Gastrocnemius medialis (tissue), 4 donors: ENCODE measurements around the gene FAM229B. TPM values are rescaled to one million over a fixed set of nuclear protein-coding genes. Genes with fewer than 3 reads are reported as not detected.

Experiments
- ATAC-seq, 2 donors: fragments of 150-250 bp; one replicate each; pipeline ENCODE4 v1.9.1; 2016
- DNase-seq, 2 donors: peaks; one replicate each; pipeline ENCODE4 v3.0.0-alpha.2; 2019
- H3K27ac ChIP-seq, 4 donors: fragments of 200-600 bp; sonication (generic); 1 replicate in 1 of 4; 2 replicates in 3 of 4; pipeline ENCODE4 v1.5.1; 2016 to 2018; ENCODE audit warnings: mild to moderate bottlenecking in 2 of 4, moderate library complexity in 1 of 4
- H3K27me3 ChIP-seq, 3 donors: fragments of 200-600 bp; sonication (generic) in 2 of 3; 1 replicate in 1 of 3; 2 replicates in 2 of 3; pipeline versions ENCODE4 v1.5.1 to v1.6.0; 2016 to 2019; ENCODE audit warnings: mild to moderate bottlenecking in 1 of 3, moderate library complexity in 1 of 3
- H3K36me3 ChIP-seq, 2 donors: fragments of 200-600 bp; sonication (generic) in 1 of 2; one replicate each; pipeline ENCODE4 v1.5.1; 2017 to 2018
- H3K4me1 ChIP-seq, 2 donors: fragments of 200-600 bp; sonication (generic) in 1 of 2; one replicate each; pipeline ENCODE4 v1.5.1; 2016 to 2017; ENCODE audit warnings: mild to moderate bottlenecking in 2 of 2
- H3K4me3 ChIP-seq, 4 donors: fragments of 200-600 bp; sonication (generic) in 3 of 4; 1 replicate in 1 of 4; 2 replicates in 3 of 4; pipeline ENCODE4 v1.5.1; 2016 to 2019; ENCODE audit warnings: mild to moderate bottlenecking in 2 of 4
- H3K9me3 ChIP-seq, 3 donors: fragments of 200-600 bp; sonication (generic) in 2 of 3; 1 replicate in 1 of 3; 2 replicates in 2 of 3; pipeline ENCODE4 v1.5.1; 2016 to 2019
- POLR2A ChIP-seq, 2 donors: fragments of 450-650 bp; IDR thresholded peaks; one replicate each; pipeline ENCODE4 v1.6.1; 2017; ENCODE audit warnings: antibody characterized with exemption in 2 of 2, mild to moderate bottlenecking in 2 of 2, moderate library complexity in 2 of 2
- in situ Hi-C, 4 donors: fragments of 200-750 bp; cut with MboI; loops; one replicate each; pipeline versions ENCODE4 v1.15.0 to v1.8.0; 2017; ENCODE audit warnings: low sequenced_read_pairs in 4 of 4
- intact Hi-C: fragments of 100-400 bp; cut with DNase I; formaldehyde crosslinking; loops from one replicate; pipeline ENCODE4 v1.15.1; 2023; ENCODE audit warnings: low total_unique reads
- total RNA-seq, 4 donors: library from RNA; depleted of rRNA; stranded (reverse); fragments of >200 nt; gene quantifications; one replicate each; pipeline versions ENCODE4 v1.1.0 to v1.2.3, GENCODE V29; 2016
- TF ChIP-seq, protein P1 (sequence below), 5 experiments: fragments of 450-650 bp in 3 of 5; fragments of 200-600 bp in 2 of 5; sonication (generic) in 2 of 5; IDR thresholded peaks in 4 of 5; conservative IDR thresholded peaks in 1 of 5; 1 replicate in 4 of 5; 2 replicates in 1 of 5; pipeline ENCODE4 v1.5.1; 2016 to 2019; ENCODE audit warnings: antibody characterized with exemption in 5 of 5, mild to moderate bottlenecking in 3 of 5, moderate library complexity in 3 of 5

Gene FAM229B
- total RNA-seq, 4 donors from 2014 or later = 0.58 to 3.9 (median 1.1) TPM

DNA sequence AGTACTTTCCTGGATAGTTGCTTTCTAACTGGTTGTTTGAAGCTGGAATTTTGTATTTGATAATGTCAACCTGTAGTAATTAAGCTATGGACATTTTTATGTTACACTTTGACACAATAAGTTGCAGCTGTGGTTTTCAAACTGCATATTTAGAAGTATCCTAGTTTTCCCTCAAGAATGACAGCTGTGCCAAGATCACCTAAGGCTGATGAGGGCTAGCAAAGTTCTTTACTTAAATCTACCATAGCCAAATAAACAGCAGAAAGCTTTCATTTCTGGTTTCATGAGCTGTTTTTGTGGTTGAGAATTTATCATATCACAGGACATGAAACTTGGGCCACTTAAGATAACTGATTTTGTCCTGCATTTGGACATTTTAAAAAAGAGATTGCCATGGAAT, 30.6 kb downstream of the FAM229B start:
- intact Hi-C loops (no loop called here), in situ Hi-C loops (no loop called here)
- H3K27me3 ChIP-seq = no peaks in the 10 kb centered on the region
- ATAC-seq = no peak
- TF ChIP-seq POLR2A (IDR thresholded peaks at IDR 0.05) = no peak
- TF ChIP-seq, protein P1, sequence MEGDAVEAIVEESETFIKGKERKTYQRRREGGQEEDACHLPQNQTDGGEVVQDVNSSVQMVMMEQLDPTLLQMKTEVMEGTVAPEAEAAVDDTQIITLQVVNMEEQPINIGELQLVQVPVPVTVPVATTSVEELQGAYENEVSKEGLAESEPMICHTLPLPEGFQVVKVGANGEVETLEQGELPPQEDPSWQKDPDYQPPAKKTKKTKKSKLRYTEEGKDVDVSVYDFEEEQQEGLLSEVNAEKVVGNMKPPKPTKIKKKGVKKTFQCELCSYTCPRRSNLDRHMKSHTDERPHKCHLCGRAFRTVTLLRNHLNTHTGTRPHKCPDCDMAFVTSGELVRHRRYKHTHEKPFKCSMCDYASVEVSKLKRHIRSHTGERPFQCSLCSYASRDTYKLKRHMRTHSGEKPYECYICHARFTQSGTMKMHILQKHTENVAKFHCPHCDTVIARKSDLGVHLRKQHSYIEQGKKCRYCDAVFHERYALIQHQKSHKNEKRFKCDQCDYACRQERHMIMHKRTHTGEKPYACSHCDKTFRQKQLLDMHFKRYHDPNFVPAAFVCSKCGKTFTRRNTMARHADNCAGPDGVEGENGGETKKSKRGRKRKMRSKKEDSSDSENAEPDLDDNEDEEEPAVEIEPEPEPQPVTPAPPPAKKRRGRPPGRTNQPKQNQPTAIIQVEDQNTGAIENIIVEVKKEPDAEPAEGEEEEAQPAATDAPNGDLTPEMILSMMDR (IDR thresholded peaks at IDR 0.05 in 4 of 5, conservative IDR thresholded peaks at IDR 0.05 in 1 of 5) = no peak
- peaks cover 0 to 5% of the 10 kb centered on the region in 2 donors for H3K36me3 ChIP-seq
- H3K4me1 ChIP-seq = no peaks in the 10 kb centered on the region
- DNase-seq = no peak
- no peak overlapping the region for H3K27ac ChIP-seq
- H3K4me3 ChIP-seq = no peak overlapping the region
- no peaks in the 10 kb centered on the region for H3K9me3 ChIP-seq

DNA sequence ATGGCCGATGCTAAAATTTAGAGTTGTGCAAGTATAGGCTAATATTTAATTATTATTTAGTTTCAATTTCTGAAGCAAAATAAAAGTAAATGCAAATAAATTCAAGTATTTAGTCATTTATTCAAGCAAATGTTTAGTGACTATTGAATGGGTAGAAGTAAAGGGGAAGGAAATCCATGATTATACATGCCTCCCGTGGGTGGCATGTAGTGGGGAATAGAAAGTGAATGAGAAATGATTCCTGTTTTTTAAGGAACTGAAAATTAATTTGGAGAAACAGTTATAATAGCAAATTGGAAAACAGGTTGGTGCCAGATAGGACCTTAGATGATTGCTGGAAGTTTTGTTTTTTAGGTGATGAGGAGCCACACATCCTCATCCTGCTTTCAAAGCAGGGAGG, 35.4 kb downstream of the FAM229B start:
- intact Hi-C loops (no loop called here), in situ Hi-C loops (no loop called here)
- peaks cover 0 to 5% of the 10 kb centered on the region in 2 donors for H3K36me3 ChIP-seq
- H3K4me1 ChIP-seq = no peaks in the 10 kb centered on the region
- H3K9me3 ChIP-seq = no peaks in the 10 kb centered on the region
- no peak for DNase-seq
- no peak overlapping the region for H3K27ac ChIP-seq
- H3K27me3 ChIP-seq = no peaks in the 10 kb centered on the region
- no peak for TF ChIP-seq POLR2A (IDR thresholded peaks at IDR 0.05)
- TF ChIP-seq, protein P1 (IDR thresholded peaks at IDR 0.05 in 4 of 5, conservative IDR thresholded peaks at IDR 0.05 in 1 of 5) = no peak
- ATAC-seq = no peak
- H3K4me3 ChIP-seq = no peak overlapping the region

DNA sequence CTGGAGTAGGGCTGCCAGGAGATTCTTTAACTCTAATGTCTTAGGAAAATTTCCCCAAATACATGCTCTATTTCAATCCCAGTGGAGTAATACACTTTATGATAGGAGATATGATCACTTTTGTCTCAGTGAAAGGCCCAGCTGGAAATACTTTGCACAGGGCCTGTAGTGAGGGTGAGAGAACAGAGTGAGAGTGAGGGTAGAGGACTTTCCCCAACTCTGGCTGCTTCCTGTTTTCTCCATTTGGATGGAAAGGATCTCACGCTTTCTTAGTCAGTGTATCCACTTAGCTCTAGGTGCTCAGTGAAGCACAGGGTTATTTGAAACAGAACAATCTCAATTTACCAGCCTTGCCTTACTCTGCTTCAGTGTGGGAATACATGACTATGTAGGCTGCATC, 36.6 kb downstream of the FAM229B start:
- no peaks in the 10 kb centered on the region for H3K4me1 ChIP-seq
- TF ChIP-seq, protein P1 (IDR thresholded peaks at IDR 0.05 in 4 of 5, conservative IDR thresholded peaks at IDR 0.05 in 1 of 5) = no peak
- no peak for TF ChIP-seq POLR2A (IDR thresholded peaks at IDR 0.05)
- H3K4me3 ChIP-seq = no peak overlapping the region
- H3K27me3 ChIP-seq = no peaks in the 10 kb centered on the region
- peaks cover 0 to 5% of the 10 kb centered on the region in 2 donors for H3K36me3 ChIP-seq
- H3K27ac ChIP-seq = no peak overlapping the region
- DNase-seq (no peak), ATAC-seq (no peak)
- in situ Hi-C loops (no loop called here), intact Hi-C loops (no loop called here)
- no peaks in the 10 kb centered on the region for H3K9me3 ChIP-seq

DNA sequence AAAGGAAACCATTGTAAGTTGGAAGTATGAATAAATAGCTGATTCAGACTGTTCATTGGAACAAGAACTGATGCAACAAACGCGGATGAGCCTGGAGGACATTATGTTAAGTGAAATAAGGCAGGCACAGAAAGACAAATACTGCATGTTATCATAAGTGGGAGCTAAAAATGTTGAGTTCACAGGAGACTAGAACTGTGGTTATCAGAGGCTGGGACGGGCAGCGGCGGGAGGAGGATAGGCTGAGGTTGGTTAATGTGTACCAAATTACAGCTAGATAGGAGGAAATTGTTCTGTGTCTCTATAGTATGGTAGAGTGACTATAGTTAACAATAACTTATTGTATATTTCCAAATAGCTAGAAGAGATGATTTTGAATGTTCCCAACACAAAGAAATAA, 40.8 kb downstream of the FAM229B start:
- DNase-seq = no peak
- H3K27me3 ChIP-seq = no peaks in the 10 kb centered on the region
- H3K4me3 ChIP-seq = no peak overlapping the region
- intact Hi-C loops (no loop called here), in situ Hi-C loops (no loop called here)
- no peaks in the 10 kb centered on the region for H3K36me3 ChIP-seq
- H3K4me1 ChIP-seq = no peaks in the 10 kb centered on the region
- no peak overlapping the region for H3K27ac ChIP-seq
- no peak for ATAC-seq
- no peaks in the 10 kb centered on the region for H3K9me3 ChIP-seq
- TF ChIP-seq POLR2A (IDR thresholded peaks at IDR 0.05) = no peak
- TF ChIP-seq, protein P1 (IDR thresholded peaks at IDR 0.05 in 4 of 5, conservative IDR thresholded peaks at IDR 0.05 in 1 of 5) = no peak

DNA sequence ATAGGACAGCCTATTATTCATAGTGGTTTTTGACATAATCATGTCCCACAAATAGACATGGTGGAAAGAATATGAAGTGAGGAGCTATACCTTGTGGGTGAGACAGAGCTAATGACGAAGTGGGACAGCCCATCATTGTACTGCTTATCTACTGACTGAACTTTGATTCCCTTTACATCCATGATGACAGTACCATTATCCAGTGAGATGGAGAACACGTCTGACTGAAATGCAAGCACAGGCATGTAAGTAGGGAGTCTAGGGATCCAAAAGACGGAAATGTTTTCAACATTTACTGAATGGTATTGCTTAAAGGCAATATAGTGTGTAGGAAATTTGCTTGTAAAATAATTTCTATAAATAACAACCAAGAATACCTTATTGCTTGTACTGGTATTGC, 43.5 kb downstream of the FAM229B start:
- H3K36me3 ChIP-seq = no peaks in the 10 kb centered on the region
- no peak for TF ChIP-seq POLR2A (IDR thresholded peaks at IDR 0.05)
- TF ChIP-seq, protein P1 (IDR thresholded peaks at IDR 0.05 in 4 of 5, conservative IDR thresholded peaks at IDR 0.05 in 1 of 5) = no peak
- DNase-seq = no peak
- H3K4me1 ChIP-seq = no peaks in the 10 kb centered on the region
- H3K27me3 ChIP-seq = no peaks in the 10 kb centered on the region
- in situ Hi-C loops (no loop called here), intact Hi-C loops (no loop called here)
- no peak overlapping the region for H3K4me3 ChIP-seq
- no peak overlapping the region for H3K27ac ChIP-seq
- no peaks in the 10 kb centered on the region for H3K9me3 ChIP-seq
- ATAC-seq = no peak
